Right lobe of liver (tissue), 4 donors: ENCODE measurements around the gene TOMM6.
"Not testable (repeated sequence)": the region's sequence is repeated elsewhere in the genome, so short reads cannot be mapped to it uniquely, and the experiment has no call there.

Experiments
- CTCF ChIP-seq, 4 donors: fragments of 200-600 bp in 3 of 4; fragments of 450-650 bp in 1 of 4; IDR thresholded peaks; one replicate each; pipeline versions ENCODE4 v1.5.1 to v1.8.0; 2016 to 2022; ENCODE audit warnings: antibody characterized with exemption in 4 of 4, mild to moderate bottlenecking in 2 of 4
- POLR2A ChIP-seq: fragments of 450-650 bp; IDR thresholded peaks from one replicate; pipeline ENCODE4 v1.6.1; 2017; ENCODE audit warnings: antibody characterized with exemption, mild to moderate bottlenecking
- donor health status: DM: no; HTN: no; CAD: no.
- donor health status: DM: no; HTN: no; CAD: no.
- donor health status: DM: no; HTN: yes; CAD: no.

DNA sequence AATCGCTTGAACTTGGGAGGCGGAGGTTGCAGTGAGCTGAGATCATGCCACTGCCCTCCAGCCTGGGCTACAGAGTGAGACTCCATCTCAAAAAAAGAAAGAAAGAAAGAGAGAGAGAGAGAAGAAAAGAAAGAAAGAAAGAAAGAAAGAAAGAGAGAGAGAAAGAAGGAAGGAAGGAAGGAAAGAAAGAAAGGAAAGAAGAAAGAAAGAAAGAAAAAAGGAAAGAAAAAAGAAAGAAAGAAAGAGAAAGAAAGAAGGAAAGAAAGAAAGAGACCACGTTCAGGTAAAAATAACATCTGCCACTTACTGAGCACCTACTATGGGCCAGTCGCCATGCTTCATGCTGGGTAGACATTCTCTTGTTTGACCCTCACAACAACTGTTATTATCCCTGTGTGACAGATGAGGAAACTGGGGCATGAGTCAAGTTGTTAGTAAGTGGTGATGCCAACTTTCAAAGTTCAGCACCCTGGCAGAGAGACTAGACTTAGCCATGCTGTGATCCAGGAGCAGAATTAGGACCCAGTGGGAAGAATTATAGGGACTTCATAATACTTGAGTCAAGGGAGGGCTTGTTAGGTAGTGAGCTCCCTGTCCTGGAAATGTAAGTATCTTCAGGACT lies 21.3 kb upstream of the TOMM6 start:
- not testable (repeated sequence) for TF ChIP-seq CTCF (IDR thresholded peaks at IDR 0.05); POLR2A
